A549 treated with CORT108297 at 1 μM for 4 hours (cell line): ENCODE data around the gene WNK3. TPM values are rescaled to one million over a fixed set of nuclear protein-coding genes. Genes with fewer than 3 reads are reported as not detected.

Experiments
- total RNA-seq: library from RNA; stranded (reverse); fragments of 200-300 nt; extraction: Qiagen RNA extraction; gene quantifications from 5 replicates; pipeline ENCODE4 v1.2.3, GENCODE V29; 2022

The WNK3 gene
- total RNA-seq, result 0.01 TPM in 2 of 5 replicates, not detected in the others

GRCh38 chrX:54357414-54358377 lies at the start of gene WNK3:
Gene WNK3 (minus strand): TSS chrX:54358046.

DNA sequence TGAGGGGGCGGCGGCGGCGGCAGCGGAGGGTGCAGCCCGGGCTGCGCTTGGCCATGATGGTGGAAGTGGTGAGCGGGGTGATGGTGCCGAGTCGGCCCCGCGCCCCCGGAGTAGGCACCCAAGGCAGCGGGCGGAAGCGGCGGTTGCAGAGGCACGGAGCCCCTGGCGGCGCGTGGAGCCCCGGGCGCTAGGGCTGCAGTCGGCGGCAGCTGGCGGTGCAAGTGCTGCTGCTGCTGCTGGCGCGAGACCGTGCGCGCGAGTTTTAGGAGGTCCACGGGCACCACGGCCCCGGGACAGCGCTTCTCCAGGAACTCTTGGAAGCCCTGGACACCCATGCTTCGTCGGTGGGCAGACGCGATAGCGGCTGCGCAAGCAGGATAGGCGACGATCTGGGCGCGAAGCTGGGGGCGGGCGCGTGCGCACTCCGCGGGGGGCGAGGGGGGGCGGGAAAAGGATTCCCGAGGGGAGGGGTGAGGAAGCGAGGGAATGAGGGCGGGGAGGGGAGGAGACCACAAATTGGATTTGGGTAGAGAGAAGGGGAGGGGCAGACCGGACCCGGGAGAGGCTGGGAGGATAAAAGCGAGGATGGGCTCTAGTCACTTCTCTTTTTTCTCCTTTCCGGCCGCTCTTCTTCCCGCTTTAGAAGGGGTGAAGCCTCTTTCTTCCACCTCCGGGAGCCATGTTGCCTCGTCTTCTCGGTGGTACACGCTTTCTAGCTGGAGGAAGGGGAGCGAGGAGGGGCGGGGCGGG lies 174.8 kb downstream of the WNK3 start, which contains the start of gene FAM120C:
Gene FAM120C (minus strand): TSS at position 391 of the 750 bp plus-strand sequence. CDS start 56 bp downstream, at position 335.

Other genes starting within 250 kb of the WNK3 start
- 3.7 to 6.0 TPM (median 5.7 TPM) in 5 replicates for gene FAM120C, start 174.8 kb downstream of the WNK3 start, total RNA-seq
- 53.1 to 57.4 TPM (median 56.3 TPM) in 5 replicates for gene TSR2, start 82.4 kb upstream of the WNK3 start, total RNA-seq
- gene FGD1, start 138.2 kb upstream of the WNK3 start, total RNA-seq, result 6.4 to 8.0 TPM (median 7.1 TPM) in 5 replicates
- 14.9 to 21.5 TPM (median 19.0 TPM) in 5 replicates for gene GNL3L, start 172.2 kb upstream of the WNK3 start, total RNA-seq